ENCODE results near the gene ZNF385B.

ZNF385B gene

GRCh38 chr2:179746981-179747380 lies 114.4 kb downstream of the ZNF385B start:
- H3K9ac ChIP-seq = no peak overlapping the region
- H3K4me3 ChIP-seq = no peak overlapping the region
- H3K4me2 ChIP-seq = no peak overlapping the region
- H3K27ac ChIP-seq = no peak overlapping the region
- no peak for TF ChIP-seq Cebpa-rat (IDR thresholded peaks at IDR 0.05)
- H3K36me3 ChIP-seq = no peaks in the 10 kb centered on the region
- H3K9me3 ChIP-seq (replicated peaks in 1 of 11) = no peaks in the 10 kb centered on the region
- no peaks in the 10 kb centered on the region for H4K20me1 ChIP-seq
- H3K27me3 ChIP-seq = no peaks in the 10 kb centered on the region
- H3K4me1 ChIP-seq = 0 out of 20 replicates have a peak, but pooled peaks cover 0 to 6% (median 0%) of the 10 kb centered on the region in 10 experiments

GRCh38 chr2:179745635-179746256 lies 115.7 kb downstream of the ZNF385B start:
- Histone ChIP-seq H3K4me3 (no peak overlapping the region), H3K27ac (no peak overlapping the region), H3K27me3 (no peaks in the 10 kb centered on the region), H4K20me1 (no peaks in the 10 kb centered on the region), H3K9me3 (replicated peaks in 1 of 11) (no peaks in the 10 kb centered on the region), H3K36me3 (no peaks in the 10 kb centered on the region), H3K4me1 (0 out of 20 replicates have a peak, but pooled peaks cover 0 to 6% (median 0%) of the 10 kb centered on the region in 10 experiments), H3K4me2 (peak overlapping the region in 1 of 11 experiments; percentile 8; a peak in 1 of 22 replicates), H3K9ac (no peak overlapping the region)
- no peak for TF ChIP-seq Cebpa-rat (IDR thresholded peaks at IDR 0.05)

GRCh38 chr2:179744401-179744800 lies 117.0 kb downstream of the ZNF385B start:
- Histone ChIP-seq H3K4me2 (no peak overlapping the region), H3K27me3 (no peaks in the 10 kb centered on the region), H3K36me3 (no peaks in the 10 kb centered on the region), H3K9me3 (replicated peaks in 1 of 11) (no peaks in the 10 kb centered on the region), H3K9ac (no peak overlapping the region), H4K20me1 (no peaks in the 10 kb centered on the region), H3K4me1 (0 out of 20 replicates have a peak, but pooled peaks cover 0 to 6% (median 0%) of the 10 kb centered on the region in 10 experiments), H3K4me3 (no peak overlapping the region), H3K27ac (no peak overlapping the region)
- no peak for TF ChIP-seq Cebpa-rat (IDR thresholded peaks at IDR 0.05)

GRCh38 chr2:179741317-179741716 lies 120.1 kb downstream of the ZNF385B start:
- Histone ChIP-seq H3K4me2 (no peak overlapping the region), H3K36me3 (no peaks in the 10 kb centered on the region), H3K9ac (no peak overlapping the region), H3K9me3 (replicated peaks in 1 of 11) (no peaks in the 10 kb centered on the region), H3K4me3 (no peak overlapping the region), H3K4me1 (0 out of 20 replicates have a peak, but pooled peaks cover 0 to 6% (median 0%) of the 10 kb centered on the region in 10 experiments), H3K27me3 (no peaks in the 10 kb centered on the region), H3K27ac (no peak overlapping the region), H4K20me1 (no peaks in the 10 kb centered on the region)
- no peak for TF ChIP-seq Cebpa-rat (IDR thresholded peaks at IDR 0.05)

GRCh38 chr2:179729966-179730365 lies 131.4 kb downstream of the ZNF385B start:
- Histone ChIP-seq H4K20me1 (no peaks in the 10 kb centered on the region), H3K4me3 (no peak overlapping the region), H3K4me2 (no peak overlapping the region), H3K4me1 (no peaks in the 10 kb centered on the region), H3K9me3 (replicated peaks in 1 of 11) (0 out of 22 replicates have a peak, but pooled peaks cover 0 to 4% (median 0%) of the 10 kb centered on the region in 11 experiments), H3K27me3 (no peaks in the 10 kb centered on the region), H3K36me3 (no peaks in the 10 kb centered on the region), H3K27ac (no peak overlapping the region), H3K9ac (no peak overlapping the region)
- no peak for TF ChIP-seq Cebpa-rat (IDR thresholded peaks at IDR 0.05)

GRCh38 chr2:179726461-179727180 lies 134.8 kb downstream of the ZNF385B start:
- no peaks in the 10 kb centered on the region for H3K27me3 ChIP-seq
- H3K27ac ChIP-seq = no peak overlapping the region
- no peak overlapping the region for H3K4me2 ChIP-seq
- H4K20me1 ChIP-seq = no peaks in the 10 kb centered on the region
- H3K4me1 ChIP-seq = no peaks in the 10 kb centered on the region
- H3K36me3 ChIP-seq = no peaks in the 10 kb centered on the region
- H3K4me3 ChIP-seq = no peak overlapping the region
- H3K9ac ChIP-seq = no peak overlapping the region
- 0 out of 22 replicates have a peak, but pooled peaks cover 0 to 4% (median 0%) of the 10 kb centered on the region in 11 experiments for H3K9me3 ChIP-seq (replicated peaks in 1 of 11)
- no peak for TF ChIP-seq Cebpa-rat (IDR thresholded peaks at IDR 0.05)

- TF ChIP-seq Cebpa-rat (IDR thresholded peaks at IDR 0.05) = no peak
- H3K27ac ChIP-seq = no peak overlapping the region
- no peaks in the 10 kb centered on the region for H3K9me3 ChIP-seq (replicated peaks in 1 of 11)
- H4K20me1 ChIP-seq = no peaks in the 10 kb centered on the region
- no peak overlapping the region for H3K4me2 ChIP-seq
- no peaks in the 10 kb centered on the region for H3K4me1 ChIP-seq
- no peak overlapping the region for H3K9ac ChIP-seq
- no peaks in the 10 kb centered on the region for H3K27me3 ChIP-seq
- H3K36me3 ChIP-seq = no peaks in the 10 kb centered on the region
- H3K4me3 ChIP-seq = no peak overlapping the region
Observed at GRCh38 chr2:179724403-179724802, 137.0 kb downstream of the ZNF385B start.

- no peak overlapping the region for H3K27ac ChIP-seq
- no peak overlapping the region for H3K4me3 ChIP-seq
- no peaks in the 10 kb centered on the region for H3K4me1 ChIP-seq
- H4K20me1 ChIP-seq = no peaks in the 10 kb centered on the region
- no peaks in the 10 kb centered on the region for H3K27me3 ChIP-seq
- no peak overlapping the region for H3K4me2 ChIP-seq
- H3K9ac ChIP-seq = no peak overlapping the region
- no peak for TF ChIP-seq Cebpa-rat (IDR thresholded peaks at IDR 0.05)
- no peaks in the 10 kb centered on the region for H3K36me3 ChIP-seq
- H3K9me3 ChIP-seq (replicated peaks in 1 of 11) = no peaks in the 10 kb centered on the region
Observed at GRCh38 chr2:179720173-179720772, 141.1 kb downstream of the ZNF385B start.

GRCh38 chr2:179715871-179716270 lies 145.5 kb downstream of the ZNF385B start:
- Histone ChIP-seq H3K27me3 (no peaks in the 10 kb centered on the region), H3K4me1 (no peaks in the 10 kb centered on the region), H3K4me2 (no peak overlapping the region), H3K4me3 (no peak overlapping the region), H3K9ac (no peak overlapping the region), H3K9me3 (replicated peaks in 1 of 11) (no peaks in the 10 kb centered on the region), H3K27ac (no peak overlapping the region), H4K20me1 (no peaks in the 10 kb centered on the region), H3K36me3 (no peaks in the 10 kb centered on the region)
- TF ChIP-seq Cebpa-rat (IDR thresholded peaks at IDR 0.05) = no peak
